GM13976 (cell line): ENCODE measurements around the gene ZMYM4.

Experiments
- DNase-seq: peaks from one replicate; pipeline ENCODE4 v3.0.0; 2012; ENCODE audit warnings: low spot score
- CTCF ChIP-seq: IDR thresholded peaks from 2 replicates; pipeline ENCODE4 v1.5.1; 2012; ENCODE audit warnings: borderline replicate concordance, mild to moderate bottlenecking; ENCODE audit not compliant: insufficient read depth; ENCODE audit errors: extremely low read depth, missing control alignments, control extremely low read depth
- in situ Hi-C: fragments of 300-500 bp; cut with MboI; formaldehyde crosslinking; loops from one replicate; pipeline ENCODE4 v1.12.0; 2022; ENCODE audit warnings: low sequenced_read_pairs, mixed read lengths, inconsistent platforms; ENCODE audit not compliant: unreplicated experiment

The ZMYM4 gene

GRCh38 chr1:35432231-35432630 is 163.7 kb downstream of the ZMYM4 start:
- no peak for DNase-seq
- no peak for TF ChIP-seq CTCF
- in situ Hi-C loops, result no loop called here

- in situ Hi-C loops, result no loop called here
- DNase-seq, result no peak
- no peak for TF ChIP-seq CTCF
Measured at GRCh38 chr1:35433714-35434113, 165.2 kb downstream of the ZMYM4 start.

- no peak for TF ChIP-seq CTCF
- DNase-seq, result no peak
- in situ Hi-C loops, result no loop called here
Measured at GRCh38 chr1:35434703-35435102, 166.2 kb downstream of the ZMYM4 start.

GRCh38 chr1:35436078-35436477 is 167.6 kb downstream of the ZMYM4 start:
- TF ChIP-seq CTCF, result no peak
- in situ Hi-C loops, result no loop called here
- DNase-seq, result no peak

- TF ChIP-seq CTCF, result no peak
- DNase-seq, result no peak
- in situ Hi-C loops, result no loop called here
Measured at GRCh38 chr1:35437200-35437599, 168.7 kb downstream of the ZMYM4 start.

- TF ChIP-seq CTCF, result no peak
- no peak for DNase-seq
- in situ Hi-C loops, result no loop called here
Measured at GRCh38 chr1:35439626-35440025, 171.1 kb downstream of the ZMYM4 start.

- in situ Hi-C loops, result no loop called here
- TF ChIP-seq CTCF, result no peak
- DNase-seq, result no peak
Measured at GRCh38 chr1:35441926-35442579, 173.5 kb downstream of the ZMYM4 start.
